ENCODE results near the gene SDR9C7. TPM values are rescaled to one million over a fixed set of nuclear protein-coding genes. Genes with fewer than 3 reads are reported as not detected.
A peak's percentile ranks its signal among the peaks of the same experiment; 100 is the strongest.

Gene SDR9C7
- polyA plus RNA-seq, 3 donors: not detected

- Histone ChIP-seq H2AFZ (ENCODE audit: insufficient read depth, low read depth, low read length, poor library complexity, severe bottlenecking) (no peak overlapping the region), H3K27ac (ENCODE audit: low read depth in 1 of 2, low read length in 2 of 2) (no peak overlapping the region), H3K9ac (ENCODE audit: insufficient read depth, low read length, poor library complexity, severe bottlenecking) (no peak overlapping the region), H3K27me3 (ENCODE audit: control insufficient read depth in 2 of 2, insufficient read depth in 2 of 2, low read length in 2 of 2) (no peaks in the 10 kb centered on the region), H3K4me1 (ENCODE audit: control insufficient read depth in 1 of 2, insufficient read depth in 2 of 2, low read length in 2 of 2) (no peaks in the 10 kb centered on the region), H3K79me2 (ENCODE audit: insufficient read depth, low read length) (no peaks in the 10 kb centered on the region), H4K20me1 (ENCODE audit: insufficient read depth, low read length) (no peaks in the 10 kb centered on the region), H3K4me2 (replicated peaks; ENCODE audit: extremely low read depth, low read length, poor library complexity, severe bottlenecking) (no peak overlapping the region), H3K4me3 (replicated peaks in 1 of 3; ENCODE audit: low read depth in 2 of 3, low read length in 3 of 3) (no peak overlapping the region), H3K9me3 (replicated peaks in 1 of 2; ENCODE audit: control insufficient read depth in 1 of 2, insufficient read depth in 1 of 2, low read length in 2 of 2) (no peaks in the 10 kb centered on the region), H3K36me3 (replicated peaks in 1 of 2; ENCODE audit: control insufficient read depth in 1 of 2, insufficient read depth in 2 of 2, low read length in 2 of 2) (no peaks in the 10 kb centered on the region)
- H3K36me3 Mint-ChIP-seq: no peaks in the 10 kb centered on the region
- no peak overlapping the region for H3K4me3 Mint-ChIP-seq
- DNase-seq: peak in 1 of 3 donors; percentile 0
- intact Hi-C loops (cut with micrococcal nuclease): no loop called here
- H3K9me3 Mint-ChIP-seq: peaks cover 0 to 4% (median 2%) of the 10 kb centered on the region in 7 donors
- peaks cover 2 to 7% (median 3%) of the 10 kb centered on the region in 3 donors for H3K27me3 Mint-ChIP-seq (ENCODE audit: low read depth in 3 of 3)
- no peaks in the 10 kb centered on the region for H3K4me1 Mint-ChIP-seq
- no peak overlapping the region for H3K27ac Mint-ChIP-seq
- 100% methylated on average over 1 of the region's 2 CpGs for WGBS (ENCODE audit: insufficient coverage)
- TF ChIP-seq CTCF (IDR thresholded peaks at IDR 0.05): no peak
These were observed 14.7 kb upstream of the SDR9C7 start for GRCh38 chr12:56948881-56949280.

DNA sequence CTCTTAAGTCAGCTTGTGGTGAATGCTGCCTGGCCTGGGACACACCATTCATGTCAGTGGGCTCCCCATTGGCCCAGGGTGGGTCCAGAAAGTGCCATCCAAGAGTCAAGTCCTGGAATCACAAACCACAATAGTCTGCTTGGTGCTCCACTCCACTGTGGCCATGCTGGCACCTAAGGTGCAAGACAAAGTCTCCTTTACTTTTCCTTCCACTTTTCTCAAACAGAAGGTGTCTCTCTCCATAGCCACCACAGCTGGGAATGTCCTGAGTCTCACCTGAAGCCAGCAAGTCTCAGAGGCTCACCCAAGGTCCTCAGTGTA, 14.2 kb upstream of the SDR9C7 start:
- intact Hi-C loops (cut with micrococcal nuclease): no loop called here
- Mint-ChIP-seq H3K9me3 (peaks cover 0 to 7% (median 2%) of the 10 kb centered on the region in 7 donors), H3K36me3 (no peaks in the 10 kb centered on the region), H3K4me1 (no peaks in the 10 kb centered on the region), H3K27me3 (ENCODE audit: low read depth in 3 of 3) (peaks cover 2 to 7% (median 4%) of the 10 kb centered on the region in 3 donors), H3K4me3 (no peak overlapping the region), H3K27ac (peak overlapping the region in 2 of 7 donors; percentile 75 to 80)
- H2AFZ ChIP-seq (ENCODE audit: insufficient read depth, low read depth, low read length, poor library complexity, severe bottlenecking): no peak overlapping the region
- no peak overlapping the region for H3K9ac ChIP-seq (ENCODE audit: insufficient read depth, low read length, poor library complexity, severe bottlenecking)
- H3K4me3 ChIP-seq (replicated peaks in 1 of 3; ENCODE audit: low read depth in 2 of 3, low read length in 3 of 3): no peak overlapping the region
- H3K36me3 ChIP-seq (replicated peaks in 1 of 2; ENCODE audit: control insufficient read depth in 1 of 2, insufficient read depth in 2 of 2, low read length in 2 of 2): no peaks in the 10 kb centered on the region
- no peaks in the 10 kb centered on the region for H3K9me3 ChIP-seq (replicated peaks in 1 of 2; ENCODE audit: control insufficient read depth in 1 of 2, insufficient read depth in 1 of 2, low read length in 2 of 2)
- no peak for TF ChIP-seq CTCF (IDR thresholded peaks at IDR 0.05)
- no peaks in the 10 kb centered on the region for H4K20me1 ChIP-seq (ENCODE audit: insufficient read depth, low read length)
- no peak overlapping the region for H3K27ac ChIP-seq (ENCODE audit: low read depth in 1 of 2, low read length in 2 of 2)
- no peaks in the 10 kb centered on the region for H3K27me3 ChIP-seq (ENCODE audit: control insufficient read depth in 2 of 2, insufficient read depth in 2 of 2, low read length in 2 of 2)
- no peaks in the 10 kb centered on the region for H3K79me2 ChIP-seq (ENCODE audit: insufficient read depth, low read length)
- H3K4me1 ChIP-seq (ENCODE audit: control insufficient read depth in 1 of 2, insufficient read depth in 2 of 2, low read length in 2 of 2): no peaks in the 10 kb centered on the region
- no peak overlapping the region for H3K4me2 ChIP-seq (replicated peaks; ENCODE audit: extremely low read depth, low read length, poor library complexity, severe bottlenecking)
- DNase-seq: no peak
